ENCODE data around the gene RNF26. TPM values are rescaled to one million over a fixed set of nuclear protein-coding genes. Genes with fewer than 3 reads are reported as not detected.

The RNF26 gene
- total and polyA plus RNA-seq, 2 of the 13 experiments (the other 11 are each of a cell fraction or from before 2014, with no cell fraction given) = 11.9 to 26.3 TPM

GRCh38 chr11:119369132-119369925 is 35.0 kb downstream of the RNF26 start (continued):
- no peak for TF ChIP-seq ZNF484 (CRISPR knock-in tag; IDR thresholded peaks at IDR 0.05; ENCODE audit: borderline replicate concordance, low read depth)
- TF ChIP-seq ZNF747 (CRISPR knock-in tag; IDR thresholded peaks at IDR 0.05; ENCODE audit: borderline replicate concordance) = no peak
- TF ChIP-seq CREM (IDR thresholded peaks at IDR 0.05) = peak; percentile 29; the same call in 1 of the 2 replicates
- no peak for TF ChIP-seq CREM (CRISPR knock-in tag; IDR thresholded peaks at IDR 0.05)
- TF ChIP-seq, protein P1, sequence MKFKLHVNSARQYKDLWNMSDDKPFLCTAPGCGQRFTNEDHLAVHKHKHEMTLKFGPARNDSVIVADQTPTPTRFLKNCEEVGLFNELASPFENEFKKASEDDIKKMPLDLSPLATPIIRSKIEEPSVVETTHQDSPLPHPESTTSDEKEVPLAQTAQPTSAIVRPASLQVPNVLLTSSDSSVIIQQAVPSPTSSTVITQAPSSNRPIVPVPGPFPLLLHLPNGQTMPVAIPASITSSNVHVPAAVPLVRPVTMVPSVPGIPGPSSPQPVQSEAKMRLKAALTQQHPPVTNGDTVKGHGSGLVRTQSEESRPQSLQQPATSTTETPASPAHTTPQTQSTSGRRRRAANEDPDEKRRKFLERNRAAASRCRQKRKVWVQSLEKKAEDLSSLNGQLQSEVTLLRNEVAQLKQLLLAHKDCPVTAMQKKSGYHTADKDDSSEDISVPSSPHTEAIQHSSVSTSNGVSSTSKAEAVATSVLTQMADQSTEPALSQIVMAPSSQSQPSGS (CRISPR knock-in tag; IDR thresholded peaks at IDR 0.05) = no peak
- TF ChIP-seq, protein P2, sequence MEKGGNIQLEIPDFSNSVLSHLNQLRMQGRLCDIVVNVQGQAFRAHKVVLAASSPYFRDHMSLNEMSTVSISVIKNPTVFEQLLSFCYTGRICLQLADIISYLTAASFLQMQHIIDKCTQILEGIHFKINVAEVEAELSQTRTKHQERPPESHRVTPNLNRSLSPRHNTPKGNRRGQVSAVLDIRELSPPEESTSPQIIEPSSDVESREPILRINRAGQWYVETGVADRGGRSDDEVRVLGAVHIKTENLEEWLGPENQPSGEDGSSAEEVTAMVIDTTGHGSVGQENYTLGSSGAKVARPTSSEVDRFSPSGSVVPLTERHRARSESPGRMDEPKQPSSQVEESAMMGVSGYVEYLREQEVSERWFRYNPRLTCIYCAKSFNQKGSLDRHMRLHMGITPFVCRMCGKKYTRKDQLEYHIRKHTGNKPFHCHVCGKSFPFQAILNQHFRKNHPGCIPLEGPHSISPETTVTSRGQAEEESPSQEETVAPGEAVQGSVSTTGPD (CRISPR knock-in tag; IDR thresholded peaks at IDR 0.05) = no peak
- TF ChIP-seq PCBP1 (IDR thresholded peaks at IDR 0.05; ENCODE audit: borderline replicate concordance, low read depth, low read length) = no peak
- no peak for TF ChIP-seq BRCA1 (CRISPR knock-in tag; IDR thresholded peaks at IDR 0.05)
- TF ChIP-seq ZNF207 (IDR thresholded peaks at IDR 0.05; ENCODE audit: borderline replicate concordance) = no peak
- no peak for TF ChIP-seq ZNF160 (CRISPR knock-in tag; IDR thresholded peaks at IDR 0.05)
- no peak for TF ChIP-seq ZNF597 (CRISPR knock-in tag; IDR thresholded peaks at IDR 0.05)
- TF ChIP-seq ZNF646 (CRISPR knock-in tag; IDR thresholded peaks at IDR 0.05) = no peak
- TF ChIP-seq ZFX (CRISPR knock-in tag; IDR thresholded peaks at IDR 0.05; ENCODE audit: low read depth) = no peak
- TF ChIP-seq ZSCAN5A (CRISPR knock-in tag; IDR thresholded peaks at IDR 0.05; ENCODE audit: borderline replicate concordance) = no peak
- TF ChIP-seq MTA3 (CRISPR knock-in tag; IDR thresholded peaks at IDR 0.05) = no peak
- TF ChIP-seq PTBP1 (IDR thresholded peaks at IDR 0.05; ENCODE audit: low read depth, low read length, poor library complexity, severe bottlenecking) = no peak
- no peak for TF ChIP-seq ZNF558 (CRISPR knock-in tag; IDR thresholded peaks at IDR 0.05; ENCODE audit: borderline replicate concordance)
